Stimulated activated CD4-positive, alpha-beta T cell treated with anti-CD3 and anti-CD28 coated beads, TNF-alpha, amount 100 ng/mL, for 24 hours (primary cell): ENCODE results near the gene SMIM28.

Experiments used
- DNase-seq, 3 experiments: peaks; one replicate each; pipeline ENCODE4 v3.0.0-alpha.2; 2020; ENCODE audit warnings: low read depth in 3 of 3

The SMIM28 gene

GRCh38 chr6:138374230-138374629 lies 3.5 kb upstream of the SMIM28 start:
- no peak for DNase-seq

- no peak for DNase-seq
These were observed 2.9 kb upstream of the SMIM28 start for GRCh38 chr6:138374815-138375214.

- DNase-seq = no peak
These were observed 663 bp upstream of the SMIM28 start for GRCh38 chr6:138377042-138377441.

GRCh38 chr6:138378463-138378862 lies 758 bp downstream of the SMIM28 start:
- DNase-seq = no peak

- no peak for DNase-seq
These were observed 5.0 kb downstream of the SMIM28 start for GRCh38 chr6:138382498-138383265.

GRCh38 chr6:138383776-138384175 lies 6.1 kb downstream of the SMIM28 start:
- DNase-seq = no peak

GRCh38 chr6:138386897-138387296 lies 9.2 kb downstream of the SMIM28 start:
- DNase-seq = no peak

GRCh38 chr6:138387577-138388368 lies 10.1 kb downstream of the SMIM28 start:
- no peak for DNase-seq

GRCh38 chr6:138389551-138389950 lies 11.8 kb downstream of the SMIM28 start:
- DNase-seq = no peak

- no peak for DNase-seq
These were observed 16.4 kb downstream of the SMIM28 start for GRCh38 chr6:138393871-138394783.

- DNase-seq = no peak
These were observed 19.0 kb downstream of the SMIM28 start for GRCh38 chr6:138396709-138397108.

GRCh38 chr6:138397128-138398122 lies 19.7 kb downstream of the SMIM28 start:
- DNase-seq = no peak

GRCh38 chr6:138400326-138400725 lies 22.6 kb downstream of the SMIM28 start:
- no peak for DNase-seq

- no peak for DNase-seq
These were observed 24.5 kb downstream of the SMIM28 start for GRCh38 chr6:138401960-138402837.

GRCh38 chr6:138402838-138403187 lies 25.1 kb downstream of the SMIM28 start:
- no peak for DNase-seq

GRCh38 chr6:138403324-138403800 lies 25.7 kb downstream of the SMIM28 start:
- peak in 1 of 3 experiments; percentile 30 for DNase-seq

- DNase-seq = peak; percentile 82 to 95 (median 83)
These were observed 26.3 kb downstream of the SMIM28 start, which contains the start of gene HEBP2 for GRCh38 chr6:138403801-138404665. Gene HEBP2, plus strand, starts transcription at chr6:138404223. Its CDS starts 273 bp downstream, at chr6:138404496.

GRCh38 chr6:138404666-138405337 lies 27.1 kb downstream of the SMIM28 start:
- DNase-seq = peak in 1 of 3 experiments; percentile 11
